Measurements from ENCODE around the gene TSPAN8.
"Not testable (repeated sequence)": the region's sequence is repeated elsewhere in the genome, so short reads cannot be mapped to it uniquely, and the experiment has no call there.

Gene TSPAN8

DNA sequence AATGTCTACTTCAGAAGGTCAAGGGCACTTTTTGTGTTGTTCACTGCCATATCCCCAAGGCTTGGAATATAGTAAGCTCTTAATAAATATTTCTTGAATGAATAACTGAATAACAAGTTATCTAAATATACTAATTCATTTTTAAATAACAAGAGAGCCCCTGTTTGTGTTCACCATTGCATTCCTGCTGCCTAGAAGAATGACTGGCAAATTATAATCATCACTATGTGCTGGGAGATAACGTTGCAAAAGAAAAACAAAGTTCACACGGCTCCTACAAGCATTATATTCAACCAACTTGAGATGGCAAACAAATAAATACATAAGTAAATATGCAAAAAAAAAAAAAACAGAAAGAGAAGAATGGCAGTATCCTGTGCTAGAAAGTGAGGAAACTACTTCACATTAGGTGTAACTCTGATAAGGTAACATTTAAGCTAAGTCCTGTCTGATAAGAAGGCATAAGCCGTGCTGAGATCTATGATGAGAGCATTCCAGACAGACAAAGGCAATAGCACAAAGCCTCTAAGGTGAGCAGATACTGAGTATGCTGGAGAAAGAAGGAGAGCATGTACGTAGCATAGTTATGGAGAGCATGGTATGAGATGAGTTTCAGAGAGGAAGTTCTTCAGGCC, 9.2 kb upstream of the TSPAN8 start:
- TF ChIP-seq CTCF (IDR thresholded peaks at IDR 0.05; ENCODE audit: insufficient read depth, low read length, missing control alignments): no peak
- DNase-seq (ENCODE audit: low read depth, low spot score): no peak
- CTCF ChIA-PET: no interaction called here
- POLR2A ChIA-PET: no interaction called here
- no peak overlapping the region for H3K4me3 ChIP-seq (ENCODE audit: low read depth, low read length)

GRCh38 chr12:71166280-71166679, 8.5 kb upstream of the TSPAN8 start:
- no peak for DNase-seq (ENCODE audit: low read depth, low spot score)
- no peak for TF ChIP-seq CTCF (IDR thresholded peaks at IDR 0.05; ENCODE audit: insufficient read depth, low read length, missing control alignments)
- H3K4me3 ChIP-seq (ENCODE audit: low read depth, low read length): no peak overlapping the region
- ChIA-PET CTCF (no interaction called here), POLR2A (no interaction called here)

DNA sequence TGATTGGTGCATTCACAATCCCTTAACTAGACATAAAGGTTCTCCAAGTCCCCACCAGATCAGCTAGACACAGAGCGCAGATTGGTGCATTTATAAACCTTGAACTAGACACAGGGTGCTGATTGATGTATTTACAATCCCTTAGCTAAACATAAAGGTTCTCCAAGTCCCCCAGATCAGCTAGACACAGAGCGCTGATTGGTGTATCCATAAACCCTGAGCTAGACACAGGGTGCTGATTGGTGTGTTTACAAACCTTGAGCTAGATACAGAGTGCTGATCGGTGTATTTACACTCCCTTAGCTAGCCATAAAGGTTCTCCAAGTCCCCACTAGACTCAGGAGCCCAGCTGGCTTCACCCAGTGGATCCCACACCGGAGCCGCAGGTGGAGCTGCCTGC, 8.0 kb upstream of the TSPAN8 start:
- DNase-seq (ENCODE audit: low read depth, low spot score); CTCF ChIA-PET; POLR2A ChIA-PET; H3K4me3 ChIP-seq (ENCODE audit: low read depth, low read length): not testable (repeated sequence)

DNA sequence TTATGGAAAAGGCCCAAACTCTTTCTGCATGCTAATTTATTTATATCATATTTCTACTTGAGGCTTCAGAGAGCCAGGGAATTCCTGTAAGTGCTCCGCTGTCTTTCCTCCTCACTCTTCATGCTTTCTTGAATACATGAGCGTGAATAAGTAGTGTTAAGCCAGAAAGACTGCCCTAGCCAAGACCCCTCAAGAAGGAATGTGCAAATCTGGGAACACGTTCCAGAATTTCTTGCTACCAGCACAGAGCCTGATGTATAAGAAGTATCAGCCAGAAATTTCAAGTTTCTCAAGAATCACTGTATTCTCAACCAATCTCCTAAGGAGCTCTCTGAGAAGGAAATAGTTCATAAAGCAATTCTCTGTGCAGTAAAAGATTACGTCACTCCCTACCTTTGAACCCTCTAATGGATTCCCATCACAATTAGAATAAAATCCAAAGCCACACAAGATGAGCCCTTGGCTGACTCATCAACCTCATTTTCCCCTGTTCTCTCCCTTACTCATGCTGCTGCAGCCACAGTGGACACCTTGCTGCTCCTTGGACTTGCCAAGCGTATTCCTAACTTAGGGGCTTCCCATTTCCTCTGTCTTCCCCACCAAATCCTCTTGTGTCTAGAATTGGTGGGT, 6.9 kb upstream of the TSPAN8 start:
- no peak for TF ChIP-seq CTCF (IDR thresholded peaks at IDR 0.05; ENCODE audit: insufficient read depth, low read length, missing control alignments)
- no peak overlapping the region for H3K4me3 ChIP-seq (ENCODE audit: low read depth, low read length)
- DNase-seq (ENCODE audit: low read depth, low spot score): no peak
- ChIA-PET POLR2A (no interaction called here), CTCF (no interaction called here)

GRCh38 chr12:71164166-71164565, 6.4 kb upstream of the TSPAN8 start:
- POLR2A ChIA-PET: no interaction called here
- TF ChIP-seq CTCF (IDR thresholded peaks at IDR 0.05; ENCODE audit: insufficient read depth, low read length, missing control alignments): no peak

GRCh38 chr12:71162832-71163763, 5.3 kb upstream of the TSPAN8 start:
- CTCF ChIA-PET: no interaction called here
- POLR2A ChIA-PET: no interaction called here
- TF ChIP-seq CTCF (IDR thresholded peaks at IDR 0.05; ENCODE audit: insufficient read depth, low read length, missing control alignments): no peak
- no peak overlapping the region for H3K4me3 ChIP-seq (ENCODE audit: low read depth, low read length)
- no peak for DNase-seq (ENCODE audit: low read depth, low spot score)

More at GRCh38 chr12:71164166-71164565, 6.4 kb upstream of the TSPAN8 start:
- CTCF ChIA-PET: no interaction called here
- DNase-seq (ENCODE audit: low read depth, low spot score): no peak
- H3K4me3 ChIP-seq (ENCODE audit: low read depth, low read length): no peak overlapping the region

All from AG04449 (cell line).